ENCODE results near the gene RYR1.

Gene RYR1

GRCh38 chr19:38412961-38413360 lies 20.5 kb upstream of the RYR1 start:
- peak overlapping the region; percentile 97 for H3K27ac ChIP-seq
- TF ChIP-seq CTCF (IDR thresholded peaks at IDR 0.05; ENCODE audit: low read depth, low read length): no peak

GRCh38 chr19:38413416-38413815 lies 20.1 kb upstream of the RYR1 start:
- no peak overlapping the region; the same call in 1 of the 2 replicates for H3K4me3 ChIP-seq (ENCODE audit: low read depth, low read length)
- H3K9me3 ChIP-seq (ENCODE audit: severe bottlenecking): peaks cover 4% of the 10 kb centered on the region
- peak overlapping the region; percentile 97 for H3K27ac ChIP-seq
- no peaks in the 10 kb centered on the region for H3K27me3 ChIP-seq (ENCODE audit: insufficient read depth, low read depth, severe bottlenecking)
- no peaks in the 10 kb centered on the region; the same call in 1 of the 2 replicates for H3K36me3 ChIP-seq
- TF ChIP-seq CTCF (IDR thresholded peaks at IDR 0.05; ENCODE audit: low read depth, low read length): no peak
- no peak for DNase-seq

More at GRCh38 chr19:38412961-38413360, 20.5 kb upstream of the RYR1 start:
- peak; percentile 90 for DNase-seq
- Histone ChIP-seq H3K27me3 (ENCODE audit: insufficient read depth, low read depth, severe bottlenecking) (no peaks in the 10 kb centered on the region), H3K4me3 (ENCODE audit: low read depth, low read length) (no peak overlapping the region; the same call in 1 of the 2 replicates), H3K36me3 (no peaks in the 10 kb centered on the region; the same call in 1 of the 2 replicates), H3K9me3 (ENCODE audit: severe bottlenecking) (peaks cover 4% of the 10 kb centered on the region)

- no peak for TF ChIP-seq CTCF (IDR thresholded peaks at IDR 0.05; ENCODE audit: low read depth, low read length)
- no peaks in the 10 kb centered on the region for H3K27me3 ChIP-seq (ENCODE audit: insufficient read depth, low read depth, severe bottlenecking)
- DNase-seq: no peak
- H3K9me3 ChIP-seq (ENCODE audit: severe bottlenecking): peaks cover under 1% of the 10 kb centered on the region
- no peak overlapping the region for H3K27ac ChIP-seq
- H3K36me3 ChIP-seq: no peaks in the 10 kb centered on the region
- no peak overlapping the region for H3K4me3 ChIP-seq (ENCODE audit: low read depth, low read length)
Measured at GRCh38 chr19:38417146-38417543, 16.3 kb upstream of the RYR1 start.

- no peak for TF ChIP-seq CTCF (IDR thresholded peaks at IDR 0.05; ENCODE audit: low read depth, low read length)
- Histone ChIP-seq H3K27ac (no peak overlapping the region), H3K9me3 (ENCODE audit: severe bottlenecking) (no peaks in the 10 kb centered on the region), H3K27me3 (ENCODE audit: insufficient read depth, low read depth, severe bottlenecking) (no peaks in the 10 kb centered on the region), H3K36me3 (no peaks in the 10 kb centered on the region), H3K4me3 (ENCODE audit: low read depth, low read length) (no peak overlapping the region)
- DNase-seq: no peak
Measured at GRCh38 chr19:38417544-38418506, 15.7 kb upstream of the RYR1 start.

- no peaks in the 10 kb centered on the region for H3K36me3 ChIP-seq
- no peak overlapping the region for H3K27ac ChIP-seq
- DNase-seq: no peak
- no peak for TF ChIP-seq CTCF (IDR thresholded peaks at IDR 0.05; ENCODE audit: low read depth, low read length)
- H3K4me3 ChIP-seq (ENCODE audit: low read depth, low read length): no peak overlapping the region
- no peaks in the 10 kb centered on the region for H3K27me3 ChIP-seq (ENCODE audit: insufficient read depth, low read depth, severe bottlenecking)
- H3K9me3 ChIP-seq (ENCODE audit: severe bottlenecking): no peaks in the 10 kb centered on the region
Measured at GRCh38 chr19:38420935-38421334, 12.6 kb upstream of the RYR1 start.
